Mesenchymal stem cell (in vitro differentiated cells and primary cell): ENCODE measurements around the gene SIRPD.

ENCODE experiments used
- DNase-seq: peaks from one replicate; pipeline ENCODE4 v3.0.0-alpha.2; 2013
- H2AFZ ChIP-seq: one replicate; pipeline ENCODE4 v1.6.1; 2013; ENCODE audit warnings: low read depth, mild to moderate bottlenecking, control low read depth, inconsistent platforms, low read length, moderate library complexity
- H2AK5ac ChIP-seq: 2 replicates; pipeline ENCODE4 v1.6.1; 2013; ENCODE audit warnings: low read length, moderate library complexity, mild to moderate bottlenecking, inconsistent platforms; ENCODE audit not compliant: severe bottlenecking
- H2BK120ac ChIP-seq: one replicate; pipeline ENCODE4 v1.6.1; 2013; ENCODE audit warnings: low read depth, mild to moderate bottlenecking, inconsistent platforms, low read length, moderate library complexity
- H2BK12ac ChIP-seq, 2 experiments: one replicate each; pipeline ENCODE4 v1.6.1; 2013; ENCODE audit warnings: inconsistent platforms in 2 of 2, low read length in 2 of 2, mild to moderate bottlenecking in 2 of 2, moderate library complexity in 2 of 2, control low read depth in 1 of 2
- H2BK15ac ChIP-seq: one replicate; pipeline ENCODE4 v1.6.1; 2013; ENCODE audit warnings: mild to moderate bottlenecking, low read depth, inconsistent platforms; ENCODE audit not compliant: poor library complexity, severe bottlenecking
- H2BK5ac ChIP-seq: 2 replicates; pipeline ENCODE4 v1.6.1; 2013; ENCODE audit warnings: low read depth, mild to moderate bottlenecking, low read length, control low read depth, inconsistent platforms; ENCODE audit not compliant: poor library complexity, severe bottlenecking
- H3K14ac ChIP-seq, 2 experiments: one replicate each; pipeline ENCODE4 v1.6.1; 2013; ENCODE audit warnings: inconsistent platforms in 2 of 2, low read length in 2 of 2, control low read depth in 1 of 2, mild to moderate bottlenecking in 1 of 2, moderate library complexity in 1 of 2
- H3K18ac ChIP-seq, 2 experiments: one replicate each; pipeline ENCODE4 v1.6.1; 2013; ENCODE audit warnings: inconsistent platforms in 2 of 2, low read length in 2 of 2, control low read depth in 1 of 2, low read depth in 1 of 2, mild to moderate bottlenecking in 1 of 2
- H3K23ac ChIP-seq, 2 experiments: one replicate each; pipeline ENCODE4 v1.6.1; 2013; ENCODE audit warnings: inconsistent platforms in 2 of 2, low read length in 2 of 2, mild to moderate bottlenecking in 2 of 2, moderate library complexity in 2 of 2, control low read depth in 1 of 2
- H3K27ac ChIP-seq: 2 replicates; pipeline ENCODE4 v1.5.1; 2013; ENCODE audit warnings: mild to moderate bottlenecking, moderate library complexity, low read length, control low read depth, inconsistent platforms; ENCODE audit not compliant: poor library complexity, severe bottlenecking
- H3K27me3 ChIP-seq, 2 experiments: 2 replicates each; pipeline versions ENCODE4 v1.6.1 to v1.7.0; 2013; ENCODE audit warnings: low read length in 2 of 2, mild to moderate bottlenecking in 2 of 2, moderate library complexity in 2 of 2, control low read depth in 1 of 2, inconsistent platforms in 1 of 2; ENCODE audit not compliant: control insufficient read depth in 1 of 2, insufficient read depth in 1 of 2
- H3K36me3 ChIP-seq, 2 experiments: 2 replicates each; pipeline versions ENCODE4 v1.6.1 to v1.7.0; 2013; ENCODE audit warnings: low read length in 2 of 2, control low read depth in 1 of 2, inconsistent platforms in 1 of 2, low read depth in 1 of 2, mild to moderate bottlenecking in 1 of 2; ENCODE audit not compliant: insufficient read depth in 2 of 2, control insufficient read depth in 1 of 2
- H3K4ac ChIP-seq, 2 experiments: one replicate each; pipeline ENCODE4 v1.6.1; 2013; ENCODE audit warnings: inconsistent platforms in 2 of 2, low read length in 2 of 2, mild to moderate bottlenecking in 2 of 2, moderate library complexity in 2 of 2, control low read depth in 1 of 2, low read depth in 1 of 2
- H3K4me1 ChIP-seq: 2 replicates; pipeline ENCODE4 v1.6.1; 2013; ENCODE audit warnings: low read depth, low read length, control low read depth; ENCODE audit not compliant: control insufficient read depth, insufficient read depth
- H3K4me2 ChIP-seq: 2 replicates; pipeline ENCODE4 v1.6.1; 2013; ENCODE audit warnings: low read length, mild to moderate bottlenecking, inconsistent platforms; ENCODE audit not compliant: poor library complexity, severe bottlenecking
- H3K4me3 ChIP-seq, 2 experiments: 2 replicates each; pipeline versions ENCODE4 v1.5.1 to v1.7.0; 2013; ENCODE audit warnings: low read length in 2 of 2, mild to moderate bottlenecking in 2 of 2, control low read depth in 1 of 2, low read depth in 1 of 2; ENCODE audit not compliant: insufficient read depth in 1 of 2
- H3K79me1 ChIP-seq: replicated peaks from 2 replicates; pipeline ENCODE4 v1.6.1; 2013; ENCODE audit warnings: mild to moderate bottlenecking, control low read depth, low read length, inconsistent platforms; ENCODE audit not compliant: poor library complexity, severe bottlenecking
- H3K9ac ChIP-seq: 2 replicates; pipeline ENCODE4 v1.7.0; 2013; ENCODE audit warnings: mild to moderate bottlenecking, low read length, moderate library complexity
- H3K9me3 ChIP-seq: 2 replicates; pipeline ENCODE4 v1.7.0; 2013; ENCODE audit warnings: mild to moderate bottlenecking, low read length; ENCODE audit not compliant: control insufficient read depth
- H4K8ac ChIP-seq: one replicate; pipeline ENCODE4 v1.6.1; 2013; ENCODE audit warnings: inconsistent platforms, mild to moderate bottlenecking, low read length, moderate library complexity
- H4K91ac ChIP-seq: one replicate; pipeline ENCODE4 v1.6.1; 2013; ENCODE audit warnings: mild to moderate bottlenecking, low read length, inconsistent platforms
- WGBS: methylation state at CpG from one replicate; pipeline ENCODE4 v1.1.7; 2013; ENCODE audit warnings: mixed read lengths; 5-methylcytosine and 5-hydroxymethylcytosine counted together

SIRPD gene

GRCh38 chr20:1539816-1540419, 17.6 kb downstream of the SIRPD start:
- Histone ChIP-seq H3K79me1 (no peaks in the 10 kb centered on the region), H3K27ac (no peak overlapping the region), H3K4ac (no peak overlapping the region), H4K8ac (no peak overlapping the region), H3K14ac (no peak overlapping the region), H2BK5ac (no peak overlapping the region), H3K27me3 (peaks cover 0 to 24% of the 10 kb centered on the region in 2 experiments), H3K4me2 (no peak overlapping the region), H2BK15ac (no peak overlapping the region), H4K91ac (no peak overlapping the region), H3K4me1 (no peaks in the 10 kb centered on the region), H3K18ac (no peak overlapping the region), H2BK120ac (no peak overlapping the region), H3K23ac (no peak overlapping the region), H2AK5ac (no peak overlapping the region), H3K36me3 (no peaks in the 10 kb centered on the region), H3K4me3 (no peak overlapping the region), H3K9me3 (peaks cover 5% of the 10 kb centered on the region), H2AFZ (no peak overlapping the region), H2BK12ac (no peak overlapping the region), H3K9ac (no peak overlapping the region)
- DNase-seq: no peak
- WGBS: 90% methylated on average over 1 of the region's 1 CpG

DNA sequence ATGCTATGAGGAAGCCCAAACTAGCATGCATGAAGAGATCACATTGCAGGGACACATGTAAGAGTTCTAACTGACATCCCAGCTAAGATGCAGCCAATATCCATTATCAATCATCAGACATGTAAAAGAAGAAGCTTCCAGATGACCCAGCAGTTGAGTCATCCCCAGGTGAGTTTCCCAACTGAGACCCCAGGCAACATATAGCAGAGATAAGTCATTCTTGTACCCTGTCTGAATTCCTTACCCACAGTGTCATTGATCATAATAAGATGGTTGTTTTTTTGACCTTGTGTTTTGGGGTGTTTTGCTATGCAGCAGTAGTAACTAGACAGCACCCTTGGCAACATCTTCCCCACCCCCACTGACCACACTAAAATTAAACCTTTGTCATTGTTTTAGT, 18.9 kb downstream of the SIRPD start:
- peaks cover 5% of the 10 kb centered on the region for H3K9me3 ChIP-seq
- no peak overlapping the region for H2BK15ac ChIP-seq
- H3K27me3 ChIP-seq: peaks cover 0 to 18% of the 10 kb centered on the region in 2 experiments
- no peak overlapping the region for H2BK12ac ChIP-seq
- no peak for DNase-seq
- H2BK120ac ChIP-seq: no peak overlapping the region
- H3K9ac ChIP-seq: no peak overlapping the region
- no peak overlapping the region for H3K23ac ChIP-seq
- H3K4ac ChIP-seq: no peak overlapping the region
- no peak overlapping the region for H3K4me3 ChIP-seq
- no peak overlapping the region for H2AK5ac ChIP-seq
- H4K8ac ChIP-seq: no peak overlapping the region
- no peak overlapping the region for H3K27ac ChIP-seq
- no peak overlapping the region for H4K91ac ChIP-seq
- H3K4me1 ChIP-seq: no peaks in the 10 kb centered on the region
- H3K18ac ChIP-seq: no peak overlapping the region
- H3K4me2 ChIP-seq: no peak overlapping the region
- H3K14ac ChIP-seq: no peak overlapping the region
- H3K36me3 ChIP-seq: no peaks in the 10 kb centered on the region
- H2AFZ ChIP-seq: no peak overlapping the region
- H2BK5ac ChIP-seq: no peak overlapping the region
- H3K79me1 ChIP-seq: no peaks in the 10 kb centered on the region

DNA sequence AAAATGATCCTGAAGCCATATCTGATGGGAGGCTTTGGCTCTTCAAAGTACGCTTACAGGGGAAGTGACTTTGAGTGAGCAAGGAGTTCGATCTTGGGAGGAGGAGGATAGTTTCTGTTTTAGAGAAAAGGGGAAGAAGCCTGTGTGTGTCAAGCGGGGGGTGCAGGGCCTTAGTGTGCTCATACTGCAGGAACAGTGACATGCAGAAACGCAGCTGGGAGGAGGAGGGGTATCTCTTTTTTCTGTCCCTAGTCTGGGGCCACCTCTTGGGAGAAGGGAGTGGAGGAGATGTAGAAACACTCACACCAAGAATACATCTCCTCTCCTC, 19.8 kb downstream of the SIRPD start:
- Histone ChIP-seq H3K18ac (no peak overlapping the region), H3K9me3 (peaks cover 5% of the 10 kb centered on the region), H3K27ac (no peak overlapping the region), H3K23ac (no peak overlapping the region), H3K27me3 (peaks cover 0 to 18% of the 10 kb centered on the region in 2 experiments), H2AK5ac (no peak overlapping the region), H4K8ac (no peak overlapping the region), H2BK12ac (no peak overlapping the region), H4K91ac (no peak overlapping the region), H3K14ac (no peak overlapping the region), H2AFZ (no peak overlapping the region), H2BK120ac (no peak overlapping the region), H2BK5ac (no peak overlapping the region), H3K79me1 (no peaks in the 10 kb centered on the region), H3K36me3 (no peaks in the 10 kb centered on the region), H3K4me3 (no peak overlapping the region), H3K4me2 (no peak overlapping the region), H3K4me1 (no peaks in the 10 kb centered on the region), H3K4ac (no peak overlapping the region), H2BK15ac (no peak overlapping the region), H3K9ac (no peak overlapping the region)
- WGBS: 90% methylated on average over 3 of the region's 4 CpGs
- no peak for DNase-seq

DNA sequence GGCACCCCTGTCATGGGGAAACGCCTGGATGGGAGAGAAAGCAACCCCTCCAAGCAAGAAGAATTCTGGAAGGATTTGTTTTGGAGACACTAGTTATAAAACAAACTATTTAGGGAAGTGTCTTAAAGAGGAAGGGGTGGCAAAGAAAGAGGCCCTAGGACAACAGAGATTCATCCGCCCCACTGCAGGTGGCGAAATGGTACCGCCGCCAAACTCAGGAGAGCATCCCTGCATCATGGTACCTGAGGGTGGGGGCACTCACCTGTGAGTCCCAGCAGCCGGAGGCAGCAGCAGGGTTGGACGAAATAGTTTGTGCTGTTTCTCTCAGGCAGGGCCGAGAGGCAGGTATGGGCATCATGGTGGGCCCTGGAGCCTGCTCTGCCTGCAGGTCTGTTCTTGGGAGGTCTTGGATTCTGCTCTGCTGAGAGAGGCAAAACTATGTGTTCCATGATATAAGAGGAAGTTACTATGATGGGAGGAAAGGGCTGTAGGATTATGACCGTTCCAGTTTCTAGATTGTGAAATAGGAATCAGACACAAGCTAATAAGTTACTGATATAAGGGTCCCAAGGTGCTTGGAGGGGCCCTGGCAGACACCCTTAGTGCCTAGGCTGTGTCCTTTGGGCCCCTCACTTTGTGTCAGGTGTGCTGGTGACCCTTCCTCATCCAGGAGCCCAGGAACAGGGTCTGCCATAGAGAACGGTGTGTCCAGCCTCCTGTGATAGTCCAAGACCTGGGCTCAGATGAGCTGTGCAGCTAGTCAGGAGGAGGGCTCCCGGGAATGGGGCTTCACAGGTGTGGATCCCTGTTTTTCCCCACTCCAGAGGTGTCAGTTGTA, 20.4 kb downstream of the SIRPD start:
- H3K4ac ChIP-seq: no peak overlapping the region
- H3K4me1 ChIP-seq: no peaks in the 10 kb centered on the region
- 80% methylated on average over 11 of the region's 11 CpGs for WGBS
- no peak overlapping the region for H3K4me2 ChIP-seq
- H2AK5ac ChIP-seq: no peak overlapping the region
- H3K4me3 ChIP-seq: no peak overlapping the region
- H3K36me3 ChIP-seq: no peaks in the 10 kb centered on the region
- H3K18ac ChIP-seq: no peak overlapping the region
- no peak overlapping the region for H3K9ac ChIP-seq
- no peak overlapping the region for H3K23ac ChIP-seq
- no peak overlapping the region for H3K27ac ChIP-seq
- H4K91ac ChIP-seq: no peak overlapping the region
- peaks cover 5% of the 10 kb centered on the region for H3K9me3 ChIP-seq
- peaks cover 0 to 18% of the 10 kb centered on the region in 2 experiments for H3K27me3 ChIP-seq
- H4K8ac ChIP-seq: no peak overlapping the region
- no peak overlapping the region for H2AFZ ChIP-seq
- H2BK12ac ChIP-seq: no peak overlapping the region
- H3K14ac ChIP-seq: no peak overlapping the region
- H2BK15ac ChIP-seq: no peak overlapping the region
- H2BK5ac ChIP-seq: no peak overlapping the region
- H2BK120ac ChIP-seq: no peak overlapping the region
- no peak for DNase-seq
- no peaks in the 10 kb centered on the region for H3K79me1 ChIP-seq
